Liver (tissue), 9 donors: ENCODE results near the gene CNIH2. TPM values are rescaled to one million over a fixed set of nuclear protein-coding genes. Genes with fewer than 3 reads are reported as not detected.

Experiments used
- DNase-seq: peaks from one replicate; pipeline ENCODE4 v3.0.0-alpha.2; 2017; ENCODE audit warnings: low spot score
- H3K27ac ChIP-seq, 2 donors: one replicate each; pipeline ENCODE4 v1.7.0; 2013; ENCODE audit warnings: inconsistent platforms in 2 of 2, low read length in 2 of 2, control low read depth in 1 of 2, low read depth in 1 of 2, mild to moderate bottlenecking in 1 of 2
- H3K27me3 ChIP-seq, 4 donors: one replicate each; pipeline versions ENCODE4 v1.6.1 to v1.7.0; 2013; ENCODE audit warnings: low read length in 3 of 4, inconsistent platforms in 1 of 4, mild to moderate bottlenecking in 1 of 4, moderate library complexity in 1 of 4; ENCODE audit not compliant: control insufficient read depth in 4 of 4, insufficient read depth in 4 of 4
- H3K36me3 ChIP-seq, 4 donors: one replicate each; pipeline versions ENCODE4 v1.6.1 to v1.7.0; 2013; ENCODE audit warnings: low read length in 3 of 4, mild to moderate bottlenecking in 3 of 4, low read depth in 1 of 4, moderate library complexity in 1 of 4; ENCODE audit not compliant: control insufficient read depth in 4 of 4, insufficient read depth in 3 of 4
- H3K4me1 ChIP-seq, 4 donors: one replicate each; pipeline versions ENCODE4 v1.6.1 to v1.7.0; 2013; ENCODE audit warnings: low read length in 3 of 4, mild to moderate bottlenecking in 3 of 4, moderate library complexity in 1 of 4; ENCODE audit not compliant: control insufficient read depth in 4 of 4, insufficient read depth in 4 of 4
- H3K4me3 ChIP-seq, 3 donors: one replicate each; pipeline versions ENCODE4 v1.6.1 to v1.7.0; 2013; ENCODE audit warnings: low read length in 3 of 3, control low read depth in 1 of 3, low read depth in 1 of 3, mild to moderate bottlenecking in 1 of 3
- H3K9ac ChIP-seq, 2 donors: one replicate each; pipeline ENCODE4 v1.7.0; 2013; ENCODE audit warnings: low read length in 2 of 2, mild to moderate bottlenecking in 2 of 2, moderate library complexity in 2 of 2, control low read depth in 1 of 2, low read depth in 1 of 2
- H3K9me3 ChIP-seq, 4 donors: one replicate each; pipeline versions ENCODE4 v1.6.1 to v1.7.0; 2013; ENCODE audit warnings: low read length in 3 of 4; ENCODE audit not compliant: control insufficient read depth in 4 of 4
- ATF3 ChIP-seq: IDR thresholded peaks from 2 replicates; pipeline ENCODE4 v1.6.1; 2016; ENCODE audit warnings: antibody characterized with exemption
- CTCF ChIP-seq: fragments of 150-350 bp; IDR thresholded peaks from 2 replicates; pipeline ENCODE4 v1.5.1; 2017; ENCODE audit warnings: improper control_type of control experiment, low read depth, low read length; ENCODE audit not compliant: missing input control
- EGR1 ChIP-seq, 2 donors: IDR thresholded peaks; 2 replicates each; pipeline ENCODE4 v1.6.1; 2016 to 2018; ENCODE audit warnings: antibody characterized with exemption in 2 of 2, low read depth in 2 of 2
- FOXA1 ChIP-seq: IDR thresholded peaks from 2 replicates; pipeline ENCODE4 v1.6.1; 2016; ENCODE audit warnings: antibody characterized with exemption
- FOXA2 ChIP-seq: IDR thresholded peaks from 2 replicates; pipeline ENCODE4 v1.6.1; 2016; ENCODE audit warnings: antibody characterized with exemption
- GABPA ChIP-seq, 2 donors: IDR thresholded peaks in 1 of 2; conservative IDR thresholded peaks in 1 of 2; 2 replicates each; pipeline ENCODE4 v1.6.1; 2016; ENCODE audit warnings: antibody characterized with exemption in 2 of 2, mild to moderate bottlenecking in 1 of 2, moderate library complexity in 1 of 2
- HNF4A ChIP-seq, 2 donors: conservative IDR thresholded peaks; 2 replicates each; pipeline ENCODE4 v1.6.1; 2016; ENCODE audit warnings: antibody characterized with exemption in 2 of 2, mild to moderate bottlenecking in 2 of 2
- HNF4G ChIP-seq: IDR thresholded peaks from 2 replicates; pipeline ENCODE4 v1.6.1; 2016; ENCODE audit warnings: antibody characterized with exemption
- JUND ChIP-seq, 2 donors: IDR thresholded peaks; 2 replicates each; pipeline ENCODE4 v1.6.1; 2016; ENCODE audit warnings: antibody characterized with exemption in 2 of 2
- NR2F2 ChIP-seq: IDR thresholded peaks from 2 replicates; pipeline ENCODE4 v1.6.1; 2016; ENCODE audit warnings: antibody characterized with exemption
- RAD21 ChIP-seq, 2 donors: IDR thresholded peaks; 2 replicates each; pipeline ENCODE4 v1.6.1; 2016; ENCODE audit warnings: antibody characterized with exemption in 2 of 2, mild to moderate bottlenecking in 2 of 2
- RXRA ChIP-seq, 2 donors: IDR thresholded peaks; 2 replicates each; pipeline ENCODE4 v1.6.1; 2017 to 2018; ENCODE audit warnings: antibody characterized with exemption in 2 of 2, mild to moderate bottlenecking in 1 of 2
- SP1 ChIP-seq: IDR thresholded peaks from 2 replicates; pipeline ENCODE4 v1.6.1; 2018; ENCODE audit warnings: antibody characterized with exemption, mild to moderate bottlenecking
- TAF1 ChIP-seq: conservative IDR thresholded peaks from 2 replicates; pipeline ENCODE4 v1.6.1; 2016; ENCODE audit warnings: antibody characterized with exemption, mild to moderate bottlenecking
- YY1 ChIP-seq: IDR thresholded peaks from 2 replicates; pipeline ENCODE4 v1.6.1; 2016; ENCODE audit warnings: antibody characterized with exemption, mild to moderate bottlenecking
- WGBS: extraction: QIAGEN DNeasy Blood & Tissue Kit; methylation state at CpG from one replicate; pipeline ENCODE4 v1.1.7; 2013; 5-methylcytosine and 5-hydroxymethylcytosine counted together
- polyA plus RNA-seq, 2 donors: library from polyadenylated mRNA; stranded (reverse) in 1 of 2; unstranded in 1 of 2; fragments of 200-250 nt in 1 of 2; fragments of >200 nt in 1 of 2; fragmentation: Nextera tagmentation in 1 of 2; extraction: Ambion mirVana in 1 of 2; gene quantifications; one replicate each; pipeline versions ENCODE4 v1.2.1 to v1.2.3, GENCODE V29; 2013 to 2015
- total RNA-seq, 2 donors: library from RNA; depleted of rRNA; stranded (reverse); fragments of >200 nt; gene quantifications; one replicate each; pipeline ENCODE4 v1.2.3, GENCODE V29; 2014
- TF ChIP-seq, protein P1 (sequence below): IDR thresholded peaks from 2 replicates; pipeline ENCODE4 v1.6.1; 2016; ENCODE audit warnings: antibody characterized with exemption, mild to moderate bottlenecking
- TF ChIP-seq, protein P2 (sequence below): IDR thresholded peaks from 2 replicates; pipeline ENCODE4 v1.6.1; 2016; ENCODE audit warnings: antibody characterized with exemption
- TF ChIP-seq, protein P3 (sequence below): IDR thresholded peaks from 2 replicates; pipeline ENCODE4 v1.6.1; 2016; ENCODE audit warnings: antibody characterized with exemption
- donor health status: healthy.
- donor health status: healthy.
- donor health status: healthy.
- donor health status: healthy.
- donor health status: healthy.

The CNIH2 gene
- total and polyA plus RNA-seq, 4 donors = 0.07 TPM; not detected in 3

DNA sequence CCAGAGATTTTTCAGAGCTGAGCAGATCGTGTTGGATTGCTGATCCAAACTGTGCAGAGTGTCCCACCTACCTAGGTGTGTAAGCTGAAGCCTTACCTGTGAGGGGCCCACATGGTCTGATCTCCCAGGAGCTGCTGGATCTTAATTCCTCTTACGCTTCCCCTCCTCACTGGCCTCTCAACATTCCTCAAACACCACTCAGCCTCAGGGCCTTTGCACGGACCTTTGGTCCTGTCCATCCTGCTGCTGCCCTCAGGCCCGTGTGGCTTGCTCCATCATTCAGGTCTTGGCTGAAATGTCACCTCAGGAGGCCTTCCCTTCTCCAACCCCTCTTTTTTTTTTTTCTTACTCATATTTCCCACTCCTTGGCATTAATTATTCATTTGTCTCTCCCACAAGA lies 30.7 kb upstream of the CNIH2 start:
- H3K4me3 ChIP-seq = no peak overlapping the region
- H3K9ac ChIP-seq = no peak overlapping the region
- no peaks in the 10 kb centered on the region for H3K4me1 ChIP-seq
- no peaks in the 10 kb centered on the region for H3K27me3 ChIP-seq
- H3K36me3 ChIP-seq = peaks cover 0 to 5% (median 0%) of the 10 kb centered on the region in 4 donors
- no peak for DNase-seq
- no peak for TF ChIP-seq HNF4G
- no peak for TF ChIP-seq RXRA (IDR thresholded peaks at IDR 0.05)
- no peak for TF ChIP-seq YY1
- TF ChIP-seq, protein P1, sequence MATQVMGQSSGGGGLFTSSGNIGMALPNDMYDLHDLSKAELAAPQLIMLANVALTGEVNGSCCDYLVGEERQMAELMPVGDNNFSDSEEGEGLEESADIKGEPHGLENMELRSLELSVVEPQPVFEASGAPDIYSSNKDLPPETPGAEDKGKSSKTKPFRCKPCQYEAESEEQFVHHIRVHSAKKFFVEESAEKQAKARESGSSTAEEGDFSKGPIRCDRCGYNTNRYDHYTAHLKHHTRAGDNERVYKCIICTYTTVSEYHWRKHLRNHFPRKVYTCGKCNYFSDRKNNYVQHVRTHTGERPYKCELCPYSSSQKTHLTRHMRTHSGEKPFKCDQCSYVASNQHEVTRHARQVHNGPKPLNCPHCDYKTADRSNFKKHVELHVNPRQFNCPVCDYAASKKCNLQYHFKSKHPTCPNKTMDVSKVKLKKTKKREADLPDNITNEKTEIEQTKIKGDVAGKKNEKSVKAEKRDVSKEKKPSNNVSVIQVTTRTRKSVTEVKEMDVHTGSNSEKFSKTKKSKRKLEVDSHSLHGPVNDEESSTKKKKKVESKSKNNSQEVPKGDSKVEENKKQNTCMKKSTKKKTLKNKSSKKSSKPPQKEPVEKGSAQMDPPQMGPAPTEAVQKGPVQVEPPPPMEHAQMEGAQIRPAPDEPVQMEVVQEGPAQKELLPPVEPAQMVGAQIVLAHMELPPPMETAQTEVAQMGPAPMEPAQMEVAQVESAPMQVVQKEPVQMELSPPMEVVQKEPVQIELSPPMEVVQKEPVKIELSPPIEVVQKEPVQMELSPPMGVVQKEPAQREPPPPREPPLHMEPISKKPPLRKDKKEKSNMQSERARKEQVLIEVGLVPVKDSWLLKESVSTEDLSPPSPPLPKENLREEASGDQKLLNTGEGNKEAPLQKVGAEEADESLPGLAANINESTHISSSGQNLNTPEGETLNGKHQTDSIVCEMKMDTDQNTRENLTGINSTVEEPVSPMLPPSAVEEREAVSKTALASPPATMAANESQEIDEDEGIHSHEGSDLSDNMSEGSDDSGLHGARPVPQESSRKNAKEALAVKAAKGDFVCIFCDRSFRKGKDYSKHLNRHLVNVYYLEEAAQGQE = no peak
- no peak for TF ChIP-seq GABPA (IDR thresholded peaks at IDR 0.05 in 1 of 2, conservative IDR thresholded peaks at IDR 0.05 in 1 of 2)
- no peak for TF ChIP-seq CTCF
- TF ChIP-seq FOXA1 = no peak
- TF ChIP-seq, protein P2, sequence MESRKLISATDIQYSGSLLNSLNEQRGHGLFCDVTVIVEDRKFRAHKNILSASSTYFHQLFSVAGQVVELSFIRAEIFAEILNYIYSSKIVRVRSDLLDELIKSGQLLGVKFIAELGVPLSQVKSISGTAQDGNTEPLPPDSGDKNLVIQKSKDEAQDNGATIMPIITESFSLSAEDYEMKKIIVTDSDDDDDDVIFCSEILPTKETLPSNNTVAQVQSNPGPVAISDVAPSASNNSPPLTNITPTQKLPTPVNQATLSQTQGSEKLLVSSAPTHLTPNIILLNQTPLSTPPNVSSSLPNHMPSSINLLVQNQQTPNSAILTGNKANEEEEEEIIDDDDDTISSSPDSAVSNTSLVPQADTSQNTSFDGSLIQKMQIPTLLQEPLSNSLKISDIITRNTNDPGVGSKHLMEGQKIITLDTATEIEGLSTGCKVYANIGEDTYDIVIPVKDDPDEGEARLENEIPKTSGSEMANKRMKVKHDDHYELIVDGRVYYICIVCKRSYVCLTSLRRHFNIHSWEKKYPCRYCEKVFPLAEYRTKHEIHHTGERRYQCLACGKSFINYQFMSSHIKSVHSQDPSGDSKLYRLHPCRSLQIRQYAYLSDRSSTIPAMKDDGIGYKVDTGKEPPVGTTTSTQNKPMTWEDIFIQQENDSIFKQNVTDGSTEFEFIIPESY = no peak
- no peak for TF ChIP-seq EGR1 (IDR thresholded peaks at IDR 0.05; ENCODE audit: low read depth in 2 of 2)
- TF ChIP-seq HNF4A (conservative IDR thresholded peaks at IDR 0.05) = no peak
- no peak for TF ChIP-seq JUND (IDR thresholded peaks at IDR 0.05)
- TF ChIP-seq RAD21 (IDR thresholded peaks at IDR 0.05) = no peak
- no peak for TF ChIP-seq TAF1
- TF ChIP-seq FOXA2 = no peak
- no peak for TF ChIP-seq NR2F2
- TF ChIP-seq SP1 = no peak
- TF ChIP-seq, protein P3, sequence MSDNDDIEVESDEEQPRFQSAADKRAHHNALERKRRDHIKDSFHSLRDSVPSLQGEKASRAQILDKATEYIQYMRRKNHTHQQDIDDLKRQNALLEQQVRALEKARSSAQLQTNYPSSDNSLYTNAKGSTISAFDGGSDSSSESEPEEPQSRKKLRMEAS = no peak
- no peak for TF ChIP-seq ATF3
- no peak overlapping the region for H3K27ac ChIP-seq
- WGBS = 98% methylated on average over 4 of the region's 4 CpGs
- H3K9me3 ChIP-seq = no peaks in the 10 kb centered on the region
